ENCODE measurements around the gene GPR162. TPM values are rescaled to one million over a fixed set of nuclear protein-coding genes. Genes with fewer than 3 reads are reported as not detected.
A peak's percentile ranks its signal among the peaks of the same experiment; 100 is the strongest.
"Not testable (repeated sequence)": the region's sequence is repeated elsewhere in the genome, so short reads cannot be mapped to it uniquely, and the experiment has no call there.

Gene GPR162
- total RNA-seq, 1 experiment from 2014 or later: 18.3 TPM

DNA sequence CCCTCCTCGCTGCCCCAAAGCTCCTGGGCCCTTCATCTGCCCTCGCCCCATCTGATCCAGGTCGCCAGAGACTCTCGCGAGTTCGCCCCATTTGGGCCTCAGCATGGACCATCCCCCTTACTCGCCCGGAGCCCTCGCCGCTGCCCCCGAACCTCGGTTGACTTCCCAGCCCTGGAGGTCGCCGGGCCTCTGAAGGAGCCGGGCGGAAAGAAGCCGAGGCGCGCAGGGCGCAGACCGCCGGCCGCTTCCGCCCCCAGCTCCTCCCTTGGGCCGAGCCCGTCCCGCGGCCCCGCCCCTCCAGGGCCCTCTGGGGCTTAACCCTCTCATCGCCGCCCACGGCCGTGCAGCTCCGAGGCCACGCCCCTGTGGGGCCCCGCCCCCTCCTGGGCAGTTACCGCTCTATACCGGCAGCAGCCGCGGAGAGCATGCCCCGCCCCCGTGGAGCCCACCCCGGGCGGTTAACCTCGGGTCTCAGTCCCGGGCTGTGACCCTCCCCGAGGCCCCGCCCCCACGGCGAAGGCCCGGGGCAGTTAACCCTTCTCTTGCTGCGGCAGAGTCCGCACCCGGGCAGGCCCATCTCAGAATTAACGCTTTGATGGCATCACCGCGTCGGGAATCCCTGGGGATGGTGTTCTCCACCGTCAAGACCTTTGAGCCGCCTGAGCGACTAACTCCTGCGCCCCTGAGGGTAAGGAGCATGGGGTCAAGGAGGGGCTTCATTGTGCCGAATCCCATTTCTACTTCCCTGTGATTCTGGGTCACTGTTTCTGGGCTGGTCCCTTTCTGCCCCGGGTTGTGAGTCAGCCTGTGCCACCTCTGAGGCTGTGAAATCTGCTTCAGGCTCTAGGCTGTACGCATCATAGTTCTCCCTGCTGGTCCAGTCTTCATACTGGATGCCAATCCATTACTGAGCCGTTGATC lies 51.7 kb downstream of the GPR162 start, which contains the start of gene SPSB2:
SPSB2 (minus strand) TSS at position 210 of the 921 bp plus-strand sequence. CDS start 402 bp downstream, outside the sequence.
- peaks cover 22% of the 10 kb centered on the region for H3K4me1 ChIP-seq (ENCODE audit: insufficient read depth, low read length, poor library complexity, severe bottlenecking)
- ChIA-PET POLR2A (ENCODE audit: low non-redundant PET) (interaction anchor here (0.5 to 0.7 kb wide), 3 partner anchors 184 to 235 kb away, joined by 3 to 10 read pairs (median 3); partner anchors contain the start of gene ZNF384), CTCF (interaction anchor here (0.6 to 2.3 kb wide), 10 partner anchors 9 to 119 kb away, joined by 3 to 13 read pairs (median 5); partner anchors contain the start of genes CDCA3, ENO2 and USP5)
- no peaks in the 10 kb centered on the region for H3K9me3 ChIP-seq (ENCODE audit: low read depth, low read length, poor library complexity, severe bottlenecking)
- TF ChIP-seq CTCF (conservative IDR thresholded peaks at IDR 0.05; ENCODE audit: low read depth, low read length) (no peak), EZH2 (IDR thresholded peaks at IDR 0.05; ENCODE audit: borderline replicate concordance, low read depth, low read length, poor library complexity, severe bottlenecking) (no peak)
- peak; percentile 98 for DNase-seq (ENCODE audit: low spot score)
- H3K27me3 ChIP-seq (replicated peaks; ENCODE audit: insufficient read depth, low read depth, low read length, poor library complexity): no peaks in the 10 kb centered on the region
- intact Hi-C loops (cut with micrococcal nuclease; ENCODE audit: unreplicated experiment): loop anchor here (2.0 to 5.0 kb wide), 4 partner anchors 17 to 239 kb away; partner anchors contain the start of gene LRRC23
- BruUV-seq (replicated peaks): no TSS peak
- peak within 1 kb of the TSS; percentile 75 for H3K4me3 ChIP-seq (ENCODE audit: low read depth, low read length, poor library complexity, severe bottlenecking)
- peaks cover 32% of the 10 kb centered on the region for H3K36me3 ChIP-seq (ENCODE audit: insufficient read depth, low read length, poor library complexity, severe bottlenecking)
- peak within 1 kb of the TSS; percentile 74 for H3K27ac ChIP-seq (ENCODE audit: low read depth, low read length, poor library complexity, severe bottlenecking)

DNA sequence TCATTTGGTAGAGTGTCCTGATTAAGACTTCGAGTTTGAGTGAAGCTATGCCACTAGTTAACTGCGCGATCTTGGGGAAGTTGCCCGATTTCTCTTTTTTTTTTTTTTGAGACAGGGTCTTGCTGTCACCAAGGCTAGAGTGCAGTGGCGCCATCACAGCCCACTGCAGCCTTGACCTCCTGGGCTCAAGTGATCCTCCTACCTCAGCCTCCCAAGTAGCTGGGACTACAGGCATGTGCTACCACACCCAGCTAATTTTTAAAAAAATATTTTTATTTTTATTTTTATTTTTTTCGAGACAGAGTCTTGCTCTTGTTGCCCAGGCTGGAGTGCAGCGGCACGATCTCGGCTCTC lies 52.4 kb downstream of the GPR162 start:
- H3K27me3 ChIP-seq (replicated peaks; ENCODE audit: insufficient read depth, low read depth, low read length, poor library complexity); BruUV-seq (replicated peaks); H3K9me3 ChIP-seq (ENCODE audit: low read depth, low read length, poor library complexity, severe bottlenecking); POLR2A ChIA-PET (ENCODE audit: low non-redundant PET); DNase-seq (ENCODE audit: low spot score): not testable (repeated sequence)
- intact Hi-C loops (cut with micrococcal nuclease; ENCODE audit: unreplicated experiment): loop anchor here (5.0 kb wide), 2 partner anchors 63 to 238 kb away; no protein-coding TSS in a partner anchor
- Histone ChIP-seq H3K27ac (ENCODE audit: low read depth, low read length, poor library complexity, severe bottlenecking) (peak overlapping the region; percentile 74), H3K4me1 (ENCODE audit: insufficient read depth, low read length, poor library complexity, severe bottlenecking) (peaks cover 15% of the 10 kb centered on the region), H3K36me3 (ENCODE audit: insufficient read depth, low read length, poor library complexity, severe bottlenecking) (peaks cover 26% of the 10 kb centered on the region), H3K4me3 (ENCODE audit: low read depth, low read length, poor library complexity, severe bottlenecking) (peak overlapping the region; percentile 75)
- CTCF ChIA-PET: interaction anchor here (1.2 kb wide), 1 partner anchor 64 kb away, joined by 4 read pairs; no protein-coding TSS in a partner anchor

Other genes with a start within 250 kb of the GPR162 start
- 281 and 296 TPM in 2 replicates for gene CHD4, start 214.4 kb upstream of the GPR162 start, total RNA-seq (2021)
- gene LPAR5, start 185.9 kb upstream of the GPR162 start, total RNA-seq (2021): 0.15 and 0.17 TPM in 2 replicates
- 3.0 and 3.6 TPM in 2 replicates for gene ACRBP, start 174.4 kb upstream of the GPR162 start, total RNA-seq (2021)
- gene ING4, start 158.7 kb upstream of the GPR162 start, total RNA-seq (2021): 21.4 and 25.5 TPM in 2 replicates
- gene ZNF384, start 132.4 kb upstream of the GPR162 start, total RNA-seq (2021): 88.8 and 92.5 TPM in 2 replicates
- 0.80 and 1.7 TPM in 2 replicates for gene PIANP, start 121.0 kb upstream of the GPR162 start, total RNA-seq (2021)
- gene COPS7A, start 97.8 kb upstream of the GPR162 start, total RNA-seq (2021): 67.2 and 67.7 TPM in 2 replicates
- 242 and 254 TPM in 2 replicates for gene MLF2, start 68.7 kb upstream of the GPR162 start, total RNA-seq (2021)
- gene PTMS, start 55.5 kb upstream of the GPR162 start, total RNA-seq (2021): 600 and 620 TPM in 2 replicates
- gene LAG3, start 49.3 kb upstream of the GPR162 start, total RNA-seq (2021): 4.1 and 5.5 TPM in 2 replicates
- not detected in 2 replicates for gene CD4, start 32.3 kb upstream of the GPR162 start, total RNA-seq (2021)
- 45.3 and 45.6 TPM in 2 replicates for gene P3H3, start 6.6 kb downstream of the GPR162 start, total RNA-seq (2021)
- gene GNB3, start 19.1 kb downstream of the GPR162 start, total RNA-seq (2021): 20.7 and 21.8 TPM in 2 replicates
- gene CDCA3, start 29.5 kb downstream of the GPR162 start, total RNA-seq (2021): 98.0 and 107 TPM in 2 replicates
- 209 and 224 TPM in 2 replicates for gene USP5, start 30.3 kb downstream of the GPR162 start, total RNA-seq (2021)
- 1,240 and 1,277 TPM in 2 replicates for gene TPI1, start 45.7 kb downstream of the GPR162 start, total RNA-seq (2021)
- 8.1 and 10.8 TPM in 2 replicates for gene SPSB2, start 51.5 kb downstream of the GPR162 start, total RNA-seq (2021)
- 7.7 and 13.6 TPM in 2 replicates for gene LRRC23, start 83.0 kb downstream of the GPR162 start, total RNA-seq (2021)
- gene ENO2, start 92.8 kb downstream of the GPR162 start, total RNA-seq (2021): 138 and 155 TPM in 2 replicates
- 139 and 144 TPM in 2 replicates for gene ATN1, start 106.1 kb downstream of the GPR162 start, total RNA-seq (2021)
- gene RNU7-1, start 122.0 kb downstream of the GPR162 start, total RNA-seq (2021): not detected in 2 replicates
- gene C12orf57, start 122.2 kb downstream of the GPR162 start, total RNA-seq (2021): 226 and 260 TPM in 2 replicates
- gene PTPN6, start 129.5 kb downstream of the GPR162 start, total RNA-seq (2021): 2.3 and 3.3 TPM in 2 replicates
- 340 and 351 TPM in 2 replicates for gene PHB2, start 148.8 kb downstream of the GPR162 start, total RNA-seq (2021)
- gene EMG1, start 149.1 kb downstream of the GPR162 start, total RNA-seq (2021): 83.0 and 92.3 TPM in 2 replicates
- gene LPCAT3, start 196.7 kb downstream of the GPR162 start, total RNA-seq (2021): 56.6 and 60.2 TPM in 2 replicates
- gene C1S, start 238.9 kb downstream of the GPR162 start, total RNA-seq (2021): 1.9 and 3.1 TPM in 2 replicates

Measured in A673 (cell line).